ENCODE measurements around the gene RB1. TPM values are rescaled to one million over a fixed set of nuclear protein-coding genes. Genes with fewer than 3 reads are reported as not detected.

RB1 gene
- total and polyA plus RNA-seq, 9 of the 15 experiments (the other 6 are each of a cell fraction or from before 2014, with no cell fraction given) = 5.0 to 23.8 (median 17.9) TPM

DNA sequence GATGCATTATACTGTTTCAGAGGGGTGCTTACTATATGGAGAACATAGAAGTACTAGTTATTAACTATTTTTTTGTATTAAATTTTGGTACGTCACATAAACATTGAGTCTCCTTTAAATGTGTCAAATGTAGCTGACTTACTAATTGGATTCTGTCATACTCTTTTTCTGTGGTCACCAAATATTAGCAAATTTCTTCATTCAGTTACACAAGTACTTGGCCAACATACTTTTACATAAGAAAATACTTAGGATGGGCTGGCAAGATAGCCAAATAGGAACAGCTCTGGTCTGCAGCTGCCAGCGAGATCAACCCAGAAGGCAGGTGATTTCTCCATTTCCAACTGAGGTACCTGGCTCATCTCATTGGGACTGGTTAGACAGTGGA, 90.1 kb downstream of the RB1 start (continued):
- TF ChIP-seq, protein P1, sequence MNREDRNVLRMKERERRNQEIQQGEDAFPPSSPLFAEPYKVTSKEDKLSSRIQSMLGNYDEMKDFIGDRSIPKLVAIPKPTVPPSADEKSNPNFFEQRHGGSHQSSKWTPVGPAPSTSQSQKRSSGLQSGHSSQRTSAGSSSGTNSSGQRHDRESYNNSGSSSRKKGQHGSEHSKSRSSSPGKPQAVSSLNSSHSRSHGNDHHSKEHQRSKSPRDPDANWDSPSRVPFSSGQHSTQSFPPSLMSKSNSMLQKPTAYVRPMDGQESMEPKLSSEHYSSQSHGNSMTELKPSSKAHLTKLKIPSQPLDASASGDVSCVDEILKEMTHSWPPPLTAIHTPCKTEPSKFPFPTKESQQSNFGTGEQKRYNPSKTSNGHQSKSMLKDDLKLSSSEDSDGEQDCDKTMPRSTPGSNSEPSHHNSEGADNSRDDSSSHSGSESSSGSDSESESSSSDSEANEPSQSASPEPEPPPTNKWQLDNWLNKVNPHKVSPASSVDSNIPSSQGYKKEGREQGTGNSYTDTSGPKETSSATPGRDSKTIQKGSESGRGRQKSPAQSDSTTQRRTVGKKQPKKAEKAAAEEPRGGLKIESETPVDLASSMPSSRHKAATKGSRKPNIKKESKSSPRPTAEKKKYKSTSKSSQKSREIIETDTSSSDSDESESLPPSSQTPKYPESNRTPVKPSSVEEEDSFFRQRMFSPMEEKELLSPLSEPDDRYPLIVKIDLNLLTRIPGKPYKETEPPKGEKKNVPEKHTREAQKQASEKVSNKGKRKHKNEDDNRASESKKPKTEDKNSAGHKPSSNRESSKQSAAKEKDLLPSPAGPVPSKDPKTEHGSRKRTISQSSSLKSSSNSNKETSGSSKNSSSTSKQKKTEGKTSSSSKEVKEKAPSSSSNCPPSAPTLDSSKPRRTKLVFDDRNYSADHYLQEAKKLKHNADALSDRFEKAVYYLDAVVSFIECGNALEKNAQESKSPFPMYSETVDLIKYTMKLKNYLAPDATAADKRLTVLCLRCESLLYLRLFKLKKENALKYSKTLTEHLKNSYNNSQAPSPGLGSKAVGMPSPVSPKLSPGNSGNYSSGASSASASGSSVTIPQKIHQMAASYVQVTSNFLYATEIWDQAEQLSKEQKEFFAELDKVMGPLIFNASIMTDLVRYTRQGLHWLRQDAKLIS (CRISPR knock-in tag; IDR thresholded peaks at IDR 0.05) = no peak

DNA sequence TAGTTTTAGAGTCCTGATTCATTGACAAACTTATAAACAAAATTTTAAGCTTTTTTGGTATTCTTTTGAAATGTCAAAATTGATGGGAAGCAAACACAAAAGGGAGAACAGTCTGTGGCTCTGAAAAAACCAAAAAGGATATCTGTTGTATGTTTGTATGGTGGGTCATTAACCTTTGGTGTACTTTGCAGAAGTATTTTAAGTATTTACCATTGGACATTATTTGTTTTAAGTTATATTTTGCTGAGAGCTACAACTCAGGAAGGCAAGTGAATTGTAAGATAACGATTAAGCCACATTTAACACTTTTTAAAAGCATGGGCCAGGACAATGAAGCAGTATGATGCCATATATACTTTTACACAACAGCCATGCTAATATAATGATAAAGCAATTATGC, 94.2 kb downstream of the RB1 start:
- Histone ChIP-seq H3K9me1 (ENCODE audit: control insufficient read depth, insufficient read depth, low read length) (no peaks in the 10 kb centered on the region), H3K27me3 (ENCODE audit: control insufficient read depth in 2 of 2, insufficient read depth in 2 of 2, low read length in 2 of 2) (no peaks in the 10 kb centered on the region), H3K9ac (ENCODE audit: insufficient read depth in 1 of 2, low read depth in 2 of 2, low read length in 2 of 2) (no peak overlapping the region), H3K4me3 (no peak overlapping the region), H3K4me2 (ENCODE audit: insufficient read depth, low read length) (no peak overlapping the region), H3K4me1 (replicated peaks in 1 of 2; ENCODE audit: control insufficient read depth in 2 of 2, insufficient read depth in 2 of 2, low read length in 2 of 2) (no peaks in the 10 kb centered on the region), H2AFZ (ENCODE audit: low read depth, low read length) (no peak overlapping the region), H3K9me3 (replicated peaks; ENCODE audit: control insufficient read depth, insufficient read depth, low read depth, low read length) (no peaks in the 10 kb centered on the region), H3K27ac (ENCODE audit: extremely low read depth, low read depth, low read length) (no peak overlapping the region), H3K36me3 (ENCODE audit: control insufficient read depth, insufficient read depth, low read length) (peaks cover 6% of the 10 kb centered on the region; the same call in 1 of the 3 replicates), H3K79me2 (ENCODE audit: control insufficient read depth, insufficient read depth, low read length) (no peaks in the 10 kb centered on the region), H4K20me1 (replicated peaks; ENCODE audit: control insufficient read depth, insufficient read depth, low read length) (no peaks in the 10 kb centered on the region)
- in situ Hi-C loops (cut with MboI) (no loop called here), intact Hi-C loops (cut with micrococcal nuclease) (no loop called here)
- POLR2A ChIA-PET = no interaction called here
- ATAC-seq (no peak), FAIRE-seq (no peak), DNase-seq (ENCODE audit: extremely low read depth in 1 of 4, low spot score in 3 of 4) (no peak)
- CTCF ChIA-PET (ENCODE audit: low intra/inter-chr PET ratio) = no interaction called here
- BruUV-seq (replicated peaks) = no TSS peak
- 70% methylated on average over 1 of the region's 1 CpG for WGBS (ENCODE audit: insufficient coverage, low coverage, missing lambda C conversion rate)
- TF ChIP-seq ARID2 (IDR thresholded peaks at IDR 0.05) = no peak
- TF ChIP-seq ZNF354B (CRISPR knock-in tag; IDR thresholded peaks at IDR 0.05) = no peak
- TF ChIP-seq HEY1 (CRISPR knock-in tag; IDR thresholded peaks at IDR 0.05; ENCODE audit: borderline replicate concordance) = no peak
- TF ChIP-seq XRCC4 (IDR thresholded peaks at IDR 0.05; ENCODE audit: extremely low read depth, insufficient read depth, insufficient read length) = no peak
- no peak for TF ChIP-seq U2AF2 (optimal IDR thresholded peaks at IDR 0.05; ENCODE audit: low read depth, low read length)
- TF ChIP-seq NRF1 (conservative IDR thresholded peaks at IDR 0.05 in 1 of 2, IDR thresholded peaks at IDR 0.05 in 1 of 2) = no peak
- TF ChIP-seq, protein P2, sequence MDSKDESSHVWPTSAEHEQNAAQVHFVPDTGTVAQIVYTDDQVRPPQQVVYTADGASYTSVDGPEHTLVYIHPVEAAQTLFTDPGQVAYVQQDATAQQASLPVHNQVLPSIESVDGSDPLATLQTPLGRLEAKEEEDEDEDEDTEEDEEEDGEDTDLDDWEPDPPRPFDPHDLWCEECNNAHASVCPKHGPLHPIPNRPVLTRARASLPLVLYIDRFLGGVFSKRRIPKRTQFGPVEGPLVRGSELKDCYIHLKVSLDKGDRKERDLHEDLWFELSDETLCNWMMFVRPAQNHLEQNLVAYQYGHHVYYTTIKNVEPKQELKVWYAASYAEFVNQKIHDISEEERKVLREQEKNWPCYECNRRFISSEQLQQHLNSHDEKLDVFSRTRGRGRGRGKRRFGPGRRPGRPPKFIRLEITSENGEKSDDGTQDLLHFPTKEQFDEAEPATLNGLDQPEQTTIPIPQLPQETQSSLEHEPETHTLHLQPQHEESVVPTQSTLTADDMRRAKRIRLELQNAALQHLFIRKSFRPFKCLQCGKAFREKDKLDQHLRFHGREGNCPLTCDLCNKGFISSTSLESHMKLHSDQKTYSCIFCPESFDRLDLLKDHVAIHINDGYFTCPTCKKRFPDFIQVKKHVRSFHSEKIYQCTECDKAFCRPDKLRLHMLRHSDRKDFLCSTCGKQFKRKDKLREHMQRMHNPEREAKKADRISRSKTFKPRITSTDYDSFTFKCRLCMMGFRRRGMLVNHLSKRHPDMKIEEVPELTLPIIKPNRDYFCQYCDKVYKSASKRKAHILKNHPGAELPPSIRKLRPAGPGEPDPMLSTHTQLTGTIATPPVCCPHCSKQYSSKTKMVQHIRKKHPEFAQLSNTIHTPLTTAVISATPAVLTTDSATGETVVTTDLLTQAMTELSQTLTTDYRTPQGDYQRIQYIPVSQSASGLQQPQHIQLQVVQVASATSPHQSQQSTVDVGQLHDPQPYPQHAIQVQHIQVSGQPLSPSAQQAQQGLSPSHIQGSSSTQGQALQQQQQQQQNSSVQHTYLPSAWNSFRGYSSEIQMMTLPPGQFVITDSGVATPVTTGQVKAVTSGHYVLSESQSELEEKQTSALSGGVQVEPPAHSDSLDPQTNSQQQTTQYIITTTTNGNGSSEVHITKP (IDR thresholded peaks at IDR 0.05; ENCODE audit: partially characterized antibody) = no peak
- TF ChIP-seq, protein P3, sequence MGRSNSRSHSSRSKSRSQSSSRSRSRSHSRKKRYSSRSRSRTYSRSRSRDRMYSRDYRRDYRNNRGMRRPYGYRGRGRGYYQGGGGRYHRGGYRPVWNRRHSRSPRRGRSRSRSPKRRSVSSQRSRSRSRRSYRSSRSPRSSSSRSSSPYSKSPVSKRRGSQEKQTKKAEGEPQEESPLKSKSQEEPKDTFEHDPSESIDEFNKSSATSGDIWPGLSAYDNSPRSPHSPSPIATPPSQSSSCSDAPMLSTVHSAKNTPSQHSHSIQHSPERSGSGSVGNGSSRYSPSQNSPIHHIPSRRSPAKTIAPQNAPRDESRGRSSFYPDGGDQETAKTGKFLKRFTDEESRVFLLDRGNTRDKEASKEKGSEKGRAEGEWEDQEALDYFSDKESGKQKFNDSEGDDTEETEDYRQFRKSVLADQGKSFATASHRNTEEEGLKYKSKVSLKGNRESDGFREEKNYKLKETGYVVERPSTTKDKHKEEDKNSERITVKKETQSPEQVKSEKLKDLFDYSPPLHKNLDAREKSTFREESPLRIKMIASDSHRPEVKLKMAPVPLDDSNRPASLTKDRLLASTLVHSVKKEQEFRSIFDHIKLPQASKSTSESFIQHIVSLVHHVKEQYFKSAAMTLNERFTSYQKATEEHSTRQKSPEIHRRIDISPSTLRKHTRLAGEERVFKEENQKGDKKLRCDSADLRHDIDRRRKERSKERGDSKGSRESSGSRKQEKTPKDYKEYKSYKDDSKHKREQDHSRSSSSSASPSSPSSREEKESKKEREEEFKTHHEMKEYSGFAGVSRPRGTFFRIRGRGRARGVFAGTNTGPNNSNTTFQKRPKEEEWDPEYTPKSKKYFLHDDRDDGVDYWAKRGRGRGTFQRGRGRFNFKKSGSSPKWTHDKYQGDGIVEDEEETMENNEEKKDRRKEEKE (IDR thresholded peaks at IDR 0.05; ENCODE audit: borderline replicate concordance in 1 of 2, control insufficient read depth in 1 of 2, low read depth in 2 of 2, low read length in 1 of 2) = no peak
- TF ChIP-seq ZNF75A (CRISPR knock-in tag; IDR thresholded peaks at IDR 0.05) = no peak
- no peak for TF ChIP-seq ZNF12 (CRISPR knock-in tag; IDR thresholded peaks at IDR 0.05)

All from K562 (cell line).